ENCODE data around the gene USP11.

Gene USP11

GRCh38 chrX:47232803-47233332 is at the start of gene USP11:
Gene USP11, plus strand, starts transcription at chrX:47233009. Its CDS starts 35 bp downstream, at chrX:47233044.
- peak; percentile 74 for DNase-seq

GRCh38 chrX:47184486-47184885 is 48.3 kb upstream of the USP11 start:
- DNase-seq = no peak

- DNase-seq = no peak
Measured at GRCh38 chrX:47185241-47185640, 47.6 kb upstream of the USP11 start.

- DNase-seq = no peak
Measured at GRCh38 chrX:47186096-47186740, 46.6 kb upstream of the USP11 start.

GRCh38 chrX:47187106-47187677 is 45.6 kb upstream of the USP11 start:
- no peak for DNase-seq

- DNase-seq = no peak
Measured at GRCh38 chrX:47189906-47190305, 42.9 kb upstream of the USP11 start.

- DNase-seq = peak; percentile 97
Measured at GRCh38 chrX:47190445-47191269, 42.2 kb upstream of the USP11 start.

- DNase-seq = peak; percentile 52
Measured at GRCh38 chrX:47191331-47191730, 41.5 kb upstream of the USP11 start.

- DNase-seq = no peak
Measured at GRCh38 chrX:47191806-47192401, 40.9 kb upstream of the USP11 start.

GRCh38 chrX:47193475-47194193 is 39.2 kb upstream of the USP11 start, which contains the start of gene UBA1:
Gene UBA1, plus strand, starts transcription at chrX:47193829. Its CDS starts 4,974 bp downstream, at chrX:47198803.
- DNase-seq = peak; percentile 98

- peak; percentile 21 for DNase-seq
Measured at GRCh38 chrX:47194194-47194787, 38.5 kb upstream of the USP11 start.

GRCh38 chrX:47196098-47196497 is 36.7 kb upstream of the USP11 start:
- DNase-seq = no peak

GRCh38 chrX:47197526-47197925 is 35.3 kb upstream of the USP11 start:
- DNase-seq = no peak

GRCh38 chrX:47198026-47198686 is 34.7 kb upstream of the USP11 start:
- no peak for DNase-seq

GRCh38 chrX:47198687-47199080 is 34.1 kb upstream of the USP11 start:
- no peak for DNase-seq

- DNase-seq = no peak
Measured at GRCh38 chrX:47199286-47199685, 33.5 kb upstream of the USP11 start.

- peak; percentile 3 for DNase-seq
Measured at GRCh38 chrX:47200385-47201150, 32.2 kb upstream of the USP11 start.

- no peak for DNase-seq
Measured at GRCh38 chrX:47201345-47201944, 31.4 kb upstream of the USP11 start.

- DNase-seq = no peak
Measured at GRCh38 chrX:47202316-47202715, 30.5 kb upstream of the USP11 start.

- DNase-seq = no peak
Measured at GRCh38 chrX:47202877-47203276, 29.9 kb upstream of the USP11 start.

Data from NCI-H2227 treated with DMSO at 0.1 percent for 48 hours (cell line).